K562 (cell line): ENCODE results near the gene SPATA24. TPM values are rescaled to one million over a fixed set of nuclear protein-coding genes. Genes with fewer than 3 reads are reported as not detected.

Experiments
- GATAD2B ChIP-seq: fragments of 450-650 bp; IDR thresholded peaks from 2 replicates; pipeline ENCODE4 v1.6.1; 2017; ENCODE audit warnings: mild to moderate bottlenecking, borderline replicate concordance
- ILF3 ChIP-seq: fragments of 450-650 bp; IDR thresholded peaks from 2 replicates; pipeline ENCODE4 v1.6.1; 2018; ENCODE audit warnings: antibody characterized with exemption, mild to moderate bottlenecking, moderate library complexity, borderline replicate concordance
- JUND ChIP-seq, 2 experiments: IDR thresholded peaks; 2 replicates in 1 of 2; 3 replicates in 1 of 2; pipeline ENCODE4 v1.6.1; 2011; ENCODE audit warnings: borderline replicate concordance in 2 of 2, low read depth in 2 of 2, low read length in 2 of 2, improper control_type of control experiment in 1 of 2, missing biosample characterization in 1 of 2, missing genetic modification characterization in 1 of 2, missing genetic modification reagents in 1 of 2
- KAT8 ChIP-seq: fragments of 450-650 bp; IDR thresholded peaks from 2 replicates; pipeline ENCODE4 v1.6.1; 2016; ENCODE audit warnings: low read depth, mild to moderate bottlenecking
- MCM5 ChIP-seq: fragments of 450-650 bp; IDR thresholded peaks from 2 replicates; pipeline ENCODE4 v1.6.1; 2016; ENCODE audit warnings: low read depth
- SAP30 ChIP-seq: fragments of 200-600 bp; sonication (generic); IDR thresholded peaks from 2 replicates; pipeline ENCODE4 v1.6.1; 2012; ENCODE audit warnings: borderline replicate concordance, low read depth, mild to moderate bottlenecking, moderate library complexity, low read length, control low read depth, inconsistent platforms; ENCODE audit not compliant: insufficient read depth, poor library complexity, severe bottlenecking
- TAF1 ChIP-seq: IDR thresholded peaks from 2 replicates; pipeline ENCODE4 v1.6.1; 2011; ENCODE audit warnings: mild to moderate bottlenecking, low read length, moderate library complexity; ENCODE audit not compliant: insufficient read depth, control insufficient read depth, severe bottlenecking; ENCODE audit errors: extremely low read depth
- TCF7 ChIP-seq: sonication (generic); IDR thresholded peaks from 2 replicates; pipeline ENCODE4 v1.6.1; 2016; ENCODE audit warnings: antibody characterized with exemption, borderline replicate concordance
- ZKSCAN3 ChIP-seq: fragments of 250-450 bp; sonication (Bioruptor Pico); IDR thresholded peaks from 2 replicates; pipeline ENCODE4 v1.4.0; 2020
- ZNF121 ChIP-seq: sonication (generic); formaldehyde crosslinking; conservative IDR thresholded peaks from 2 replicates; pipeline ENCODE4 v1.8.0; 2022; ENCODE audit warnings: missing genetic modification reagents
- ZNF174 ChIP-seq: fragments of 250-450 bp; sonication (Bioruptor Pico); IDR thresholded peaks from 2 replicates; pipeline ENCODE4 v1.4.0; 2020; ENCODE audit warnings: mild to moderate bottlenecking
- ZNF311 ChIP-seq: fragments of 250-450 bp; sonication (Bioruptor Pico); IDR thresholded peaks from 2 replicates; pipeline ENCODE4 v1.4.0; 2020; ENCODE audit warnings: mild to moderate bottlenecking, moderate library complexity
- ZNF57 ChIP-seq: fragments of 450-650 bp; formaldehyde crosslinking; IDR thresholded peaks from 2 replicates; pipeline ENCODE4 v1.4.0; 2020; ENCODE audit warnings: mild to moderate bottlenecking, moderate library complexity
- polyA plus RNA-seq, 8 experiments: library from polyadenylated mRNA; depleted of rRNA in 4 of 8; stranded (reverse) in 5 of 8; unstranded in 3 of 8; fragments of >200 nt; fragmentation: Nextera tagmentation in 2 of 8; fragmentation: Illumina TruSeq in 1 of 8; extraction: Ambion mirVana in 2 of 8; extraction: Trizol in 1 of 8; gene quantifications; 2 replicates each; pipeline versions ENCODE4 v1.2.1 to v1.2.3, GENCODE V29; 2011 to 2014; ENCODE audit warnings: inconsistent platforms in 1 of 8, missing spikeins in 1 of 8
- total RNA-seq, 7 experiments: library from RNA; depleted of rRNA in 6 of 7; stranded (reverse); fragments of >200 nt in 6 of 7; fragmentation: Illumina TruSeq in 2 of 7; extraction: Trizol in 2 of 7; gene quantifications; 2 replicates each; pipeline versions ENCODE4 v1.2.1 to v1.2.3, GENCODE V29; 2011 to 2021; ENCODE audit warnings: low replicate concordance in 1 of 7

SPATA24 gene
- total and polyA plus RNA-seq, 9 of the 15 experiments (the other 6 are each of a cell fraction or from before 2014, with no cell fraction given), result 4.1 to 12.6 (median 8.0) TPM

GRCh38 chr5:139403418-139403786 lies 487 bp downstream of the SPATA24 start (continued):
- TF ChIP-seq ZNF121 (no peak), ZNF57 (CRISPR knock-in tag) (no peak), JUND (IDR thresholded peaks at IDR 0.05; ENCODE audit: borderline replicate concordance, low read depth, low read length) (no peak), JUND (tag; IDR thresholded peaks at IDR 0.05; ENCODE audit: borderline replicate concordance, low read depth, low read length) (peak; percentile 87; the same call in 2 of the 3 replicates), MCM5 (no peak), TCF7 (no peak), SAP30 (peak; percentile 17), ZKSCAN3 (CRISPR knock-in tag) (no peak), ZNF311 (CRISPR knock-in tag) (0 out of 2 replicates have a peak, but pooled peaks have one; percentile 41), ILF3 (no peak), KAT8 (no peak), TAF1 (no peak), ZNF174 (CRISPR knock-in tag) (no peak), GATAD2B (no peak)
- TF ChIP-seq, all 486 proteins: peak for 9
